ENCODE measurements around the gene UVSSA. TPM values are rescaled to one million over a fixed set of nuclear protein-coding genes. Genes with fewer than 3 reads are reported as not detected.

UVSSA gene
- total RNA-seq, 2 experiments from 2014 or later, result 16.7 to 17.0 TPM

DNA sequence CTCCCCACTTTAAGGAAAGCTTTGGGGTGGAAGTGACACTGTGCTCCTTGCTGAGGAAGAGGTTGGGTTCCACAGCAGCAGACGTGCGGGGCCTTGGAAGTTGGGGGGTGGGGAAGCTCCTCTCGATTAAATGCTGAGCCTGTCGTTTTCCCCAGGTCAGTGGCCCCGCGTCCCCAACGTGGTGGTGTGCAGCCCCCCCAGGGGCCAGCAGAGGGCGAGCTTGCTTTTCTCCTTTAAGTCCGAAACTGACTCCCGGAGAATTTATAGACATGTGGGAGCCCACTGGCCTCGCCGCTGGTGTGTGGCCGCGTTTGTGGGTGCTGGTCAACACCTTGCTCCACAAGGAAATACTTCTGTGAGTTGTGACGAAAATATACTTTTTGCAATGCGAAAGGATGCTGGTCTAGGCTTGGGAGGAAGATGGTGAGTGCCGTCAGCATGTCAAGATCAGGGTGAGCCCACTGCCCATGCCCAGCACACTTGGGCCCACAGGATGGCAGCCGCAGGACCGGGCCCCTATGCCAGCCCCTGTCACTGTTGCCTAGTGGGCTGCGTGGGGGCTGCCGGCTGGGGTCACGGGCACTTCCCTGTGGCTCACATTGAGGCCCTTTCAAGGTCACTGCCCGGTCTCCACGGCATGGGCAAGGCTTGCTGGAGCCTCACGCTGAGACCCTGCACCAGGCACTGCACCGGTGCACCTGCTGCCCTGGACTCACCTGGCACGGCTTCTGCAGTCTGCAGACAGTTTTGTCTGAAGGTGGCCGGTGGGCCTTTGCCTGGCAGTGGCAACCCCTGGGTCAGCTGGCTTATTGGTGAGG lies 9.4 kb downstream of the UVSSA start:
- H3K4me3 Mint-ChIP-seq, result no peak overlapping the region
- H3K36me3 Mint-ChIP-seq (ENCODE audit: low read depth), result no peaks in the 10 kb centered on the region
- no peak overlapping the region for H3K27ac Mint-ChIP-seq
- peak; percentile 59 for DNase-seq
- peaks cover 8% of the 10 kb centered on the region for H3K4me1 Mint-ChIP-seq (ENCODE audit: low read depth)
- POLR2A ChIA-PET, result interaction anchor here (0.8 to 1.5 kb wide), 4 partner anchors 10 to 273 kb away, joined by 3 read pairs; partner anchors contain the start of gene UVSSA
- CTCF ChIA-PET, result interaction anchor here (0.7 to 4.2 kb wide), 15 partner anchors 10 to 273 kb away, joined by 3 to 19 read pairs (median 4); partner anchors contain the start of gene UVSSA
- no peak for ATAC-seq
- H3K9me3 Mint-ChIP-seq (ENCODE audit: insufficient read depth), result no peaks in the 10 kb centered on the region
- H3K27me3 Mint-ChIP-seq (ENCODE audit: low read depth), result no peaks in the 10 kb centered on the region

DNA sequence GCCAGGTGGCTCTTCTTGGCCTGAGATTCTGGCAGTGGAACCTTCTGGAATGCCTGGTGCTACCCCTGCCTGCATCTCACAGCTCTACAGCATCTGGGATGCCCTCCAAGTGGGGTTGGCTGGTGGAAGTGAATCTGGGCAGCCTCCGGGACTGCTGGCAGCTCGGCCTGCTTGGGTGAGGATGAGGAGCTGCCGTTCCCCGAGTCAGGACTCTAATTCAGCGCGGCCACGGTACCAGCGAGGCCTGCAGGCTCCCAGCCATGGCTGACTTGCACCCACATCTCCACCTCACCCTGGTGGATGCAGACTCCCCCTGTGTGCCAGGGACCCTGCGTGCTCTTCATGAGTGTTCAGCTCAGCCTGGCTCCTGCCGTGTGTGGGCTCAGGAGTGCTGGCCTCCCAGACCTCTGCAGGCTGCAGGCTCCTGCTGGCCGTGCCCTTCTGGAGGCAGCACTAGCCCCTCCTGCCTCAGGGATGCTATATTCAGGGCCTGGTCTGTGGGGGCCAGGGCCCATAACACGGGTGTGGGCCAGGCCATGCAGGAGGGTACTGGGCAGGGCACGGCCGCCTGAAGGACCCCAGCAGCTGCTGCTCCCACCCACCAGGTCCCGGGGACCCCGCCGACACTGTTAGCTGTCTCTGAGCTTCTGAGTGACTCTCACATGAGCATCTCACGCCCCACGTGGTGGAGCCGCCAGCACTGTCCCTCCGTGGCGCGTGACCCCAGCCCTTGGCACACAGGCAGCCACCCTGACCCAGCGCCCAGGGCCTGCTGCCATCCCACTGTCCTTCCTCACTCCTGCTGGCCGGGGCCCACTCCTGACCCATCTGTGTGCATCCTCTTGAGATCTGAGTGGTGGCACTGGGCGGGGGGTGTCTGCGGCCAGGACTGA lies 10.6 kb downstream of the UVSSA start:
- Mint-ChIP-seq H3K27ac (no peak overlapping the region), H3K27me3 (ENCODE audit: low read depth) (no peaks in the 10 kb centered on the region), H3K9me3 (ENCODE audit: insufficient read depth) (no peaks in the 10 kb centered on the region), H3K36me3 (ENCODE audit: low read depth) (no peaks in the 10 kb centered on the region), H3K4me1 (ENCODE audit: low read depth) (no peaks in the 10 kb centered on the region), H3K4me3 (no peak overlapping the region)
- CTCF ChIA-PET, result interaction anchor here (4.2 kb wide), 1 partner anchor 272 kb away, joined by 18 read pairs; no protein-coding TSS in a partner anchor
- ATAC-seq, result no peak
- DNase-seq, result no peak
- POLR2A ChIA-PET, result interaction anchor here (0.8 kb wide), 1 partner anchor 18 kb away, joined by 3 read pairs; no protein-coding TSS in a partner anchor

DNA sequence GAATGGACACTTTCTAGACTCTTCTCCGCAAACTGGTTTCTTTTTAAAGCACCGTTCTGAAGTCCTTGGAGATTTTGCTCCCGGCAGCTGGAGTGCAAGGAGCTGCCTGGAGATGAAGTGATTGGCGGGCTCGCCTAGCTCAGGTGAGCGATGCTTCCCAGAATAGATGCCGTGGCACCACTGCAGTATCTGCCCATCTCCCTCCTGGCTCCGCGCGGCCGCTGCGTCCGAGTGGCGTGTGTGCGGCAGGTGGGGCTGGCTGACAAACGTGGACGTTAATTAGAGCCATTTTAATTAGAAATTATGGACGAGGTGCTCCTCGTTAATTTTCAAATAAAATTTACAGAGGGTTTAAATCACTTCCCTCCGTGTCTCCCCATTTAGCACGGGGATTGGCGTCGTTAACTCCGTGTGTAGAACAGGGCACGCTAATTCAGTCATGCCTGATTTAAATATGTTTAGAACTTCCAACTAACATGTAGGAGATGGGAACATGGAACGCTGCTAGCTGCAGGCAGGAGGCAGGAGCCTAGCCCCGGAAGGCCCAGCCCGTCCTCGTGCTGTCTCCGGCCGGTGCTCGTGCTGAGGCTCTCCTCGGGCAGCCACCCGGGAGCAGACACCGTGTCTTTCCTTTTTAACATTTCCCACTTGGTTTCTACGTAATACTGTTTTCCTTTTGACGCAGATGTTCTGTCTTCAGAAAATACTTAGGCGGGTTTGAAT lies 11.6 kb downstream of the UVSSA start:
- Mint-ChIP-seq H3K4me1 (ENCODE audit: low read depth) (no peaks in the 10 kb centered on the region), H3K27ac (no peak overlapping the region), H3K9me3 (ENCODE audit: insufficient read depth) (no peaks in the 10 kb centered on the region), H3K27me3 (ENCODE audit: low read depth) (no peaks in the 10 kb centered on the region), H3K36me3 (ENCODE audit: low read depth) (no peaks in the 10 kb centered on the region), H3K4me3 (no peak overlapping the region)
- ChIA-PET POLR2A (no interaction called here), CTCF (interaction anchor here (4.2 kb wide), 1 partner anchor 271 kb away, joined by 18 read pairs; no protein-coding TSS in a partner anchor)
- no peak for ATAC-seq
- no peak for DNase-seq

DNA sequence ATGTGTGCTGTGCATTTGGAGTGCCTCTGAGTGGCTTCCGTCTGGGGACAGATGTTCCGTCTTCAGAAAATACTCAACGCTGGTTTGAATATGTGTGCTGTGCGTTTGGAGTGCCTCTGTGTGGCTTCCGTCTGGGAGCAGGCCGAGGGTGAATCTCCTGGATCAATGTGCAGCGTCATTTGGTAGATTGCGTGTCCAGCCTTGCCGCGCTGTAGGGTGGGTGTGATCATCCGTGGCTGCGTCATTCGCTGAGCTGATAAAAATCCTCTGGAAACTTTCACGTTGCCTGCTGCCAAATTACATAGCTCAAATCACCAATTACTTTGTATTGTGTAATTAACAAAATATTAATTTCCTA lies 12.1 kb downstream of the UVSSA start:
- Mint-ChIP-seq H3K36me3 (ENCODE audit: low read depth) (no peaks in the 10 kb centered on the region), H3K9me3 (ENCODE audit: insufficient read depth) (no peaks in the 10 kb centered on the region), H3K27ac (no peak overlapping the region), H3K4me1 (ENCODE audit: low read depth) (no peaks in the 10 kb centered on the region), H3K27me3 (ENCODE audit: low read depth) (no peaks in the 10 kb centered on the region), H3K4me3 (no peak overlapping the region)
- ChIA-PET POLR2A (no interaction called here), CTCF (no interaction called here)
- DNase-seq (no peak), ATAC-seq (no peak)

DNA sequence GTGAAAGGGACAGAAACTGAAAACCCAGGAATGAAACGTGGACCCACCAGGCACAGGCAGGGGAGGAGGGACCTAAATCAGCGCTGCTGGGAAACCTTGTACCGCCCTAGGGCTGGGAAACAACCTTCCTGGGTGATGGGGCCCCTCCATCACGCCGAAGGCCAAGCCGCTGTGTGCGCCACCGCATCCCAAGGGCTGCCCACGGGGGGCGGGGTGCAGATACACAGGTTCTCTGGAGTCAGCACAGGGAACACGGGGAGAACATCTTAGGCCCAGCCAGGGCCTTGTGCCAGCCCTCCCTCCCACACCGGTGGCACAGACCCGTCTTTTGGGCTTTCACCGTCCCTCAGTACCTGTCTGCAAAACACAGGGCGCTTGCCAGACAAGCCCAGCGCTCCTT lies 13.0 kb downstream of the UVSSA start:
- Mint-ChIP-seq H3K4me3 (no peak overlapping the region), H3K27ac (no peak overlapping the region), H3K27me3 (ENCODE audit: low read depth) (no peaks in the 10 kb centered on the region), H3K9me3 (ENCODE audit: insufficient read depth) (no peaks in the 10 kb centered on the region), H3K4me1 (ENCODE audit: low read depth) (no peaks in the 10 kb centered on the region), H3K36me3 (ENCODE audit: low read depth) (no peaks in the 10 kb centered on the region)
- no peak for DNase-seq
- CTCF ChIA-PET, result interaction anchor here (0.6 to 1.0 kb wide), 2 partner anchors 7 to 141 kb away, joined by 3 to 4 read pairs; no protein-coding TSS in a partner anchor
- no peak for ATAC-seq
- POLR2A ChIA-PET, result no interaction called here

DNA sequence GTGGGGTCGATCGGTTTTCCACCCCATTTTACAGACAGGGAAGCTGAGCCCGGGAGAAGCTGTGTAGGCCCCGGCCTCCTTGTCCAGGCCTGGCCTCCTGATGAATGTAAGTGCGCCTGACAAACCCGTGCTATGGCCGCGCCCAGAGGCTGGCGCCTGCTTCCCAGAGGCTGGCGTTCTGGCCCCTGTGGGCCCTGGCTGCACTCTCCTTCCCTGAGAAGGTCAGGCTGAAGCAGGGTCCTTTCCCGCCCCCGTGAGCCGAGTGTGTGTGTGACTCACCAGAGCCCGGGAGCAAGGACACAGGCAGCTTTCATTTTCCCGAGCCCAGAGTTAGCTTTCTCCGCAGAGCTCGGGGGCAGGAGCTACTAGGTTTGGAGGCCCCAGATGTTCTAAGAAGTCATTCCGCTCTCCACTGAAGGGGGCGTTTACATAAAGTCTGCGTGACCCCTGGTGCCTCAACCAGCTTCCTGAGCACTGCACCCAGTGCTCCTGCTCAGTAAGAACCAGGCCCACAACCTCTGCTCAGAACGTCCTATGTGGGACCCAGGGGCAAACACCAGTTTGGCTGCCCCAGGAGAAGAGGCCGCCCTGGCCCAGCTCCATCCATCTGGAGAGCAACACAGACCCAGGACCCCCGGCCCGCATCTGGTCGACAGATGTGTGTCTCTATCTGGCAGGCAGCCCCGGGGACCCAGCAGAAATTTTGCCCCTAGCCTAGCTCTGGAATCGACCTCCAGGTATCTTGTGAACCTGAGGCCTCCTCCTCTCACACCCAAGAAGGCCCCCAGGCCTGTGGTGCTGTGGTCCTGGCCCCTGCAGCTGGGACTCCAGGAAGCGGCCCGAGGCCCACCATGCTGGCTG lies 13.6 kb downstream of the UVSSA start:
- ChIA-PET CTCF (interaction anchor here (0.6 to 1.0 kb wide), 2 partner anchors 8 to 142 kb away, joined by 3 to 4 read pairs; no protein-coding TSS in a partner anchor), POLR2A (interaction anchor here (1.0 kb wide), 1 partner anchor 110 kb away, joined by 3 read pairs; no protein-coding TSS in a partner anchor)
- H3K9me3 Mint-ChIP-seq (ENCODE audit: insufficient read depth), result no peaks in the 10 kb centered on the region
- H3K27me3 Mint-ChIP-seq (ENCODE audit: low read depth), result no peaks in the 10 kb centered on the region
- DNase-seq (no peak), ATAC-seq (no peak)
- H3K36me3 Mint-ChIP-seq (ENCODE audit: low read depth), result no peaks in the 10 kb centered on the region
- H3K4me3 Mint-ChIP-seq, result no peak overlapping the region
- H3K27ac Mint-ChIP-seq, result no peak overlapping the region
- no peaks in the 10 kb centered on the region for H3K4me1 Mint-ChIP-seq (ENCODE audit: low read depth)

DNA sequence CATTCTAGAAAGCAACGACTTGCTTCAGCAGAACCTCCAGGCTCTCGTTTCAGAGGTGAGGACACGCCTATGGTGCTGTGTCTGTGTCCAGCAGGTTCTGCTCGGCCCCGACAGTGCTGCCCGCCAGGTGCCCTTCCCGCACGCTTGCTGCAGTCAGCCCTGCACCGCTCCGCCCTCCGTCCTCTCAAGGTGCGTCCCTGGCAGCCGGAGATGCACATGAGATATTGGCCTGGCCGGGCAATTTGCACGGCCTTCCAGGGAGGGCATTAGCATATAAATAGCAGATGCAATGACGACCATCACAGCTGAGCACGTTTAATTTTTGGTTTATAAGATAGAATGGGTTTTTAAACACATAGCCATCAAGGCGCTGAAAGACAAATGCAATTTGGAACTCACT lies 14.4 kb downstream of the UVSSA start:
- no peaks in the 10 kb centered on the region for H3K27me3 Mint-ChIP-seq (ENCODE audit: low read depth)
- no peaks in the 10 kb centered on the region for H3K36me3 Mint-ChIP-seq (ENCODE audit: low read depth)
- ChIA-PET CTCF (no interaction called here), POLR2A (interaction anchor here (1.0 kb wide), 1 partner anchor 111 kb away, joined by 3 read pairs; no protein-coding TSS in a partner anchor)
- ATAC-seq, result no peak
- no peaks in the 10 kb centered on the region for H3K4me1 Mint-ChIP-seq (ENCODE audit: low read depth)
- DNase-seq, result no peak
- no peak overlapping the region for H3K4me3 Mint-ChIP-seq
- H3K27ac Mint-ChIP-seq, result no peak overlapping the region
- no peaks in the 10 kb centered on the region for H3K9me3 Mint-ChIP-seq (ENCODE audit: insufficient read depth)

DNA sequence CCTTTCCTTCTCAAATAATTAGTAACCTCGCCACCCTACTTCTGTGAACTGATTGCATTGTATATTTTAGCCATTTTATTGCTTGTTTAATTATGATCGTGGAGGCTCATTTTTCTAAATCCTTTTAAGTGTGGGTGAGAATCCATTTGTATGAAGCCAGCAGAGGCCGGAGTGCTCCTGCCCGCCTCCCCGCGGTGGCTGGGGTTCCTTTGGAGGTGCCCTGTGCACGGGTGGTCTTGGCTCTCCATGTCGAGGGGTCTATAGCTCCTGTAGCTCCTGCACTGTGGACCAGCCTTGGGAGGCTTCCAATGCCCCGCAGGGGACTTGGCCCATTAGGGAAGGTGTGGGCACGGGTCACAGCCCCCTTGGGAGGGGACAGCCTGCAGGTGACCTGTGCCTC lies 15.0 kb downstream of the UVSSA start:
- Mint-ChIP-seq H3K27me3 (ENCODE audit: low read depth) (no peaks in the 10 kb centered on the region), H3K4me1 (ENCODE audit: low read depth) (no peaks in the 10 kb centered on the region), H3K36me3 (ENCODE audit: low read depth) (no peaks in the 10 kb centered on the region), H3K27ac (no peak overlapping the region), H3K9me3 (ENCODE audit: insufficient read depth) (no peaks in the 10 kb centered on the region), H3K4me3 (no peak overlapping the region)
- DNase-seq (no peak), ATAC-seq (no peak)
- ChIA-PET CTCF (no interaction called here), POLR2A (no interaction called here)

DNA sequence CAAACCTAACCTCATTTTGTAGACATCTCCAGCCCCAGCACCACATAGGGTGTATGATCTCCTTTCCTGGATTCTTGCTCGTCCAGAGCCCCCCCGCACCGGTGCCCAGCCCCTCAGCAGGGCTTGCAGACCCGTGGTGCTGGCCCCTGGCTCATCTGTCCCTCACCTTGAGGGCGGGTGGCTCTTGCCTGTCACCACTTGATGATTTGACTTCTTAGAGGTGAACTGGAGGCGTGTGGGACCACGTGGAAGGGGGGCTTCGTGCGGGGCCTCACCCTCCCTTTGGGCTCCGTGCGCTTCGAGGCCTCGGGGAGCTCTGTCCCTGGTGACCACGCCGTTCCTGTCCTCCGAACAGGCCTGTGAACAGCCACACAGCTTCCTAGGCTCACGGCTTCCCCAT lies 15.5 kb downstream of the UVSSA start:
- Mint-ChIP-seq H3K4me1 (ENCODE audit: low read depth) (no peaks in the 10 kb centered on the region), H3K9me3 (ENCODE audit: insufficient read depth) (no peaks in the 10 kb centered on the region), H3K27ac (no peak overlapping the region), H3K36me3 (ENCODE audit: low read depth) (no peaks in the 10 kb centered on the region), H3K27me3 (ENCODE audit: low read depth) (no peaks in the 10 kb centered on the region), H3K4me3 (no peak overlapping the region)
- POLR2A ChIA-PET, result no interaction called here
- no peak for ATAC-seq
- no peak for DNase-seq
- CTCF ChIA-PET, result no interaction called here

DNA sequence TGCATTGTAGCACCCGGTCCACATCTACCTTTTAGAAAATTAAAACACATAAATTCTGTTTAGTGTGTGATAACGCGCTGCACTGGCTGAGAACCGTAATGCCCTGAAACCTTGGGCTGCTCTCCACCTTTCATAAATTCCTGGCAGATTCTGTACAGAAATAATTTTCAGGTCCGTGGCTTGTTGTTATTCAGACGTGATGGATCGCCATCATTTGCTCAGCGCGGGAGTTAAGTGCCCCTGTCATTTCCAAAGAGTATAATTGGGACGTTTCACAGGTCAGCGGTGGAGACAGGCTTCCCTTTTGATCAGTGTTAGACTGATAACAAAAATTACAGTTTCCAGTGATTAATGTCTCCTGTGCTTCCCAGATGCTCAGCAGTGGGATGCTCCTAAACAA lies 16.5 kb downstream of the UVSSA start:
- Mint-ChIP-seq H3K4me3 (no peak overlapping the region), H3K36me3 (ENCODE audit: low read depth) (no peaks in the 10 kb centered on the region), H3K4me1 (ENCODE audit: low read depth) (no peaks in the 10 kb centered on the region), H3K27me3 (ENCODE audit: low read depth) (no peaks in the 10 kb centered on the region), H3K27ac (no peak overlapping the region), H3K9me3 (ENCODE audit: insufficient read depth) (no peaks in the 10 kb centered on the region)
- DNase-seq (no peak), ATAC-seq (no peak)
- POLR2A ChIA-PET, result no interaction called here
- CTCF ChIA-PET, result no interaction called here

DNA sequence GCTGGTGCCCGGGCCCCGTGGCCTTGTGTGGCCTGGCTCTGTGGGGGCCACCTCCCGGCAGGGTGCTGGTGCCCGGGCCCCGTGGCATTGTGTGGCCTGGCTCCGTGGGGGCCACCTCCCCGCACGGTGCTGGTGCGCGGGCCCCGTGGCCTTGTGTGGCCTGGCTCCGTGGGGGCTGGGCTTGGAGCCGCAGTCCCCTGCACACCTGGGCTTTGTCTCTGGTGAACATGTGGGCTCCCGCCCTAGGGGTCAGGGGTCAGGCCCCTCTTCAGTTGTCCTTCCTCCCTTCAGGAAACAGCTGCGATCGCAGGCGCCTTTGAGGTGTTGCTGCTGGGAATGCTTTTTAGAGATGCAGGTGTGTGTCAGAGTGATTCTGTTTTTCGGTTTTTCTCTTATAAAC lies 17.2 kb downstream of the UVSSA start:
- Mint-ChIP-seq H3K4me1 (ENCODE audit: low read depth) (no peaks in the 10 kb centered on the region), H3K4me3 (no peak overlapping the region), H3K36me3 (ENCODE audit: low read depth) (no peaks in the 10 kb centered on the region), H3K9me3 (ENCODE audit: insufficient read depth) (no peaks in the 10 kb centered on the region), H3K27ac (no peak overlapping the region), H3K27me3 (ENCODE audit: low read depth) (no peaks in the 10 kb centered on the region)
- POLR2A ChIA-PET, result no interaction called here
- DNase-seq (no peak), ATAC-seq (no peak)
- CTCF ChIA-PET, result no interaction called here

Data from activated CD8-positive, alpha-beta T cell treated with anti-CD3 and anti-CD28 coated beads, Interleukin-2, amount 10 ng/mL, durations not matched to agents 7 days and 5 days (primary cell).